HepG2 (cell line): ENCODE results near the gene RSPH9. TPM values are rescaled to one million over a fixed set of nuclear protein-coding genes. Genes with fewer than 3 reads are reported as not detected.

ENCODE experiments used
- ATAC-seq: fragments of 200-7000 bp; cut with Tn5 transposase; 3 replicates; pipeline ENCODE4 v1.9.1; 2020; ENCODE audit warnings: mild to moderate bottlenecking, moderate library complexity
- BruUV-seq: library from RNA; stranded (reverse); fragments of 400-500 nt; replicated peaks from 2 replicates; lab custom pipeline; 2021; lab: Mats Ljungman, UMichigan
- CTCF ChIA-PET: fragments of 300-600 bp; formaldehyde crosslinking; extraction: SDS; loops from one replicate; lab custom pipeline; 2021; ENCODE audit warnings: low total read pairs, inconsistent platforms, low intra/inter-chr PET ratio; lab: Yijun Ruan, JAX
- POLR2A ChIA-PET: fragments of 350-600 bp; sonication (Branson Sonifier 250); formaldehyde crosslinking; loops from one replicate; lab custom pipeline; 2020; ENCODE audit warnings: antibody characterized with exemption, inconsistent platforms; lab: Yijun Ruan, JAX
- DNase-seq: peaks from one replicate; pipeline ENCODE4 v3.0.0-alpha.2; 2015; ENCODE audit warnings: low spot score
- FAIRE-seq: peaks from 3 replicates; lab custom pipeline; 2011; peaks lifted over from hg19 to GRCh38; lab: Jason Lieb, UNC
- H2AFZ ChIP-seq: one replicate; pipeline ENCODE4 v1.6.1; 2011; ENCODE audit warnings: low read length, inconsistent platforms
- H3K27ac ChIP-seq: fragments of 300-600 bp; 3 replicates; pipeline ENCODE4 v1.8.0; 2011; ENCODE audit warnings: mixed run types, mild to moderate bottlenecking, mixed read lengths, low read length, inconsistent platforms; ENCODE audit not compliant: insufficient read depth; ENCODE audit errors: extremely low read length
- H3K27me3 ChIP-seq, 2 experiments: fragments of 200-600 bp in 1 of 2; 2 replicates in 1 of 2; 3 replicates in 1 of 2; pipeline versions ENCODE4 v1.6.0 to v1.8.0; 2011; ENCODE audit warnings: low read length in 2 of 2, mild to moderate bottlenecking in 2 of 2, moderate library complexity in 2 of 2, inconsistent platforms in 1 of 2; ENCODE audit not compliant: insufficient read depth in 2 of 2, control insufficient read depth in 1 of 2
- H3K36me3 ChIP-seq, 2 experiments: fragments of 200-600 bp in 1 of 2; replicated peaks in 1 of 2; 2 replicates in 1 of 2; 3 replicates in 1 of 2; pipeline versions ENCODE4 v1.5.1 to v1.8.0; 2011; ENCODE audit warnings: low read length in 2 of 2, inconsistent platforms in 1 of 2; ENCODE audit not compliant: insufficient read depth in 2 of 2, control insufficient read depth in 1 of 2
- H3K4me1 ChIP-seq: 2 replicates; pipeline ENCODE4 v1.5.1; 2012; ENCODE audit warnings: low read length, inconsistent platforms; ENCODE audit not compliant: insufficient read depth
- H3K4me2 ChIP-seq: 2 replicates; pipeline ENCODE4 v1.6.0; 2011; ENCODE audit warnings: low read depth, low read length, inconsistent platforms
- H3K4me3 ChIP-seq, 3 experiments: fragments of 200-600 bp in 1 of 3; sonication (generic), shearing (Covaris generic) in 1 of 3; replicated peaks in 1 of 3; 2 replicates each; pipeline ENCODE4 v1.5.1; 2011 to 2016; ENCODE audit warnings: low read length in 3 of 3, inconsistent platforms in 2 of 3, low read depth in 2 of 3, mild to moderate bottlenecking in 2 of 3, control low read depth in 1 of 3, mixed read lengths in 1 of 3; ENCODE audit not compliant: insufficient read depth in 1 of 3
- H3K79me2 ChIP-seq: one replicate; pipeline ENCODE4 v1.6.1; 2011; ENCODE audit warnings: low read length, inconsistent platforms; ENCODE audit not compliant: insufficient read depth
- H3K9ac ChIP-seq: 2 replicates; pipeline ENCODE4 v1.6.0; 2011; ENCODE audit warnings: mild to moderate bottlenecking, low read depth, low read length, inconsistent platforms; ENCODE audit not compliant: insufficient read depth
- H3K9me3 ChIP-seq: 2 replicates; pipeline ENCODE4 v1.5.1; 2012; ENCODE audit warnings: mild to moderate bottlenecking, low read length
- H4K20me1 ChIP-seq: 2 replicates; pipeline ENCODE4 v1.6.0; 2011; ENCODE audit warnings: inconsistent platforms, mild to moderate bottlenecking, low read length, moderate library complexity; ENCODE audit not compliant: insufficient read depth
- HNRNPK ChIP-seq: fragments of 200-400 bp; formaldehyde crosslinking; IDR thresholded peaks from 2 replicates; pipeline ENCODE4 v1.6.1; 2018; ENCODE audit warnings: low read length, low read depth, moderate library complexity, mild to moderate bottlenecking; ENCODE audit not compliant: poor library complexity, severe bottlenecking
- PCBP1 ChIP-seq: fragments of 200-400 bp; formaldehyde crosslinking; IDR thresholded peaks from 2 replicates; pipeline ENCODE4 v1.6.1; 2017; ENCODE audit warnings: mild to moderate bottlenecking, low read depth, low read length, borderline replicate concordance
- ZMYM3 ChIP-seq: sonication (generic); formaldehyde crosslinking; IDR thresholded peaks from 2 replicates; pipeline ENCODE4 v1.5.1; 2020; ENCODE audit warnings: mild to moderate bottlenecking, missing genetic modification reagents
- ZNF207 ChIP-seq: fragments of 450-650 bp; IDR thresholded peaks from 2 replicates; pipeline ENCODE4 v1.6.1; 2016; ENCODE audit warnings: antibody characterized with exemption, borderline replicate concordance
- ZNF333 ChIP-seq: sonication (generic); formaldehyde crosslinking; IDR thresholded peaks from 2 replicates; pipeline ENCODE4 v1.4.0; 2020; ENCODE audit warnings: mild to moderate bottlenecking, missing genetic modification reagents, borderline replicate concordance
- WGBS: methylation state at CpG from one replicate; pipeline ENCODE4 v1.1.6; 2017; ENCODE audit warnings: low lambda C conversion rate; 5-methylcytosine and 5-hydroxymethylcytosine counted together
- in situ Hi-C: cut with HindIII; loops from 2 replicates; pipeline ENCODE4 v1.10.0; 2017; ENCODE audit warnings: low pct_unique_long_range_greater_than_20kb; ENCODE audit not compliant: extremely low pct_ligation_motif_present
- intact Hi-C: fragments of 100-400 bp; cut with micrococcal nuclease; formaldehyde crosslinking; loops from one replicate; pipeline ENCODE4 v1.10.0; 2022; ENCODE audit not compliant: unreplicated experiment
- polyA plus RNA-seq, 8 experiments: library from polyadenylated mRNA; depleted of rRNA in 3 of 8; stranded (reverse) in 7 of 8; unstranded in 1 of 8; fragments of >200 nt; fragmentation: Illumina TruSeq in 4 of 8; extraction: Trizol in 4 of 8; gene quantifications; 2 replicates each; pipeline versions ENCODE4 v1.2.1 to v1.2.3, GENCODE V29; 2011 to 2016; ENCODE audit warnings: low read depth in 4 of 8, missing spikeins in 1 of 8, mixed read lengths in 1 of 8; ENCODE audit not compliant: insufficient read depth in 1 of 8
- total RNA-seq, 5 experiments: library from RNA; depleted of rRNA; stranded (reverse); fragments of >200 nt; fragmentation: Illumina TruSeq; extraction: Trizol; gene quantifications; 2 replicates each; pipeline ENCODE4 v1.2.3, GENCODE V29; 2016; ENCODE audit warnings: low read depth in 1 of 5
- TF ChIP-seq, protein P1 (sequence below): sonication (generic); formaldehyde crosslinking; IDR thresholded peaks from 2 replicates; pipeline ENCODE4 v1.5.1; 2020; ENCODE audit warnings: mild to moderate bottlenecking, missing genetic modification reagents

The RSPH9 gene
- total and polyA plus RNA-seq, 2 of the 13 experiments (the other 11 are each of a cell fraction or from before 2014, with no cell fraction given): 0.04 TPM; not detected in 1

DNA sequence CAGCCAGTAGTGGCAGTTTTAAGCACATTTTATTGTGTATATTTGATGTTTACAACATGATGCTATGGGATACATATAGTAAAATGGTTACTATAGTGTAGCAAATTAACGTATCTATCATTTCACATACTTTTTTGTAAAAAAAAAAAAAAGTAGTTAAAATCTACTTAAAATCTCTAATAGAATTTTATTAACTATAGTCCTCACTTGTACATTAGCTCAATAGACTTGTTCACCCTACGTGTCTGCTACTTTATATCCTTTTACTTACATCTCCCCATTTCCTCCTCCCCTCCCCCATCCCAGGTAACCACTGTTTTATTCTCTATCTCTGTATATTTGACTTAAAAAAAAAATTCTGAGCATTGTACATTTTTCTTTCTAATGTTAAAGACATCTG lies 38.8 kb upstream of the RSPH9 start:
- DNase-seq (no peak), ATAC-seq (no peak)
- no peak overlapping the region for H3K9ac ChIP-seq
- H4K20me1 ChIP-seq: no peaks in the 10 kb centered on the region
- in situ Hi-C loops (no loop called here), intact Hi-C loops (loop anchor here (10.0 kb wide), 1 partner anchor 59 kb away; no protein-coding TSS in a partner anchor)
- CTCF ChIA-PET: no interaction called here
- TF ChIP-seq ZNF333 (no peak), ZMYM3 (CRISPR knock-in tag) (no peak), HNRNPK (peak; percentile 88), PCBP1 (no peak), ZNF207 (no peak)
- TF ChIP-seq, protein P1, sequence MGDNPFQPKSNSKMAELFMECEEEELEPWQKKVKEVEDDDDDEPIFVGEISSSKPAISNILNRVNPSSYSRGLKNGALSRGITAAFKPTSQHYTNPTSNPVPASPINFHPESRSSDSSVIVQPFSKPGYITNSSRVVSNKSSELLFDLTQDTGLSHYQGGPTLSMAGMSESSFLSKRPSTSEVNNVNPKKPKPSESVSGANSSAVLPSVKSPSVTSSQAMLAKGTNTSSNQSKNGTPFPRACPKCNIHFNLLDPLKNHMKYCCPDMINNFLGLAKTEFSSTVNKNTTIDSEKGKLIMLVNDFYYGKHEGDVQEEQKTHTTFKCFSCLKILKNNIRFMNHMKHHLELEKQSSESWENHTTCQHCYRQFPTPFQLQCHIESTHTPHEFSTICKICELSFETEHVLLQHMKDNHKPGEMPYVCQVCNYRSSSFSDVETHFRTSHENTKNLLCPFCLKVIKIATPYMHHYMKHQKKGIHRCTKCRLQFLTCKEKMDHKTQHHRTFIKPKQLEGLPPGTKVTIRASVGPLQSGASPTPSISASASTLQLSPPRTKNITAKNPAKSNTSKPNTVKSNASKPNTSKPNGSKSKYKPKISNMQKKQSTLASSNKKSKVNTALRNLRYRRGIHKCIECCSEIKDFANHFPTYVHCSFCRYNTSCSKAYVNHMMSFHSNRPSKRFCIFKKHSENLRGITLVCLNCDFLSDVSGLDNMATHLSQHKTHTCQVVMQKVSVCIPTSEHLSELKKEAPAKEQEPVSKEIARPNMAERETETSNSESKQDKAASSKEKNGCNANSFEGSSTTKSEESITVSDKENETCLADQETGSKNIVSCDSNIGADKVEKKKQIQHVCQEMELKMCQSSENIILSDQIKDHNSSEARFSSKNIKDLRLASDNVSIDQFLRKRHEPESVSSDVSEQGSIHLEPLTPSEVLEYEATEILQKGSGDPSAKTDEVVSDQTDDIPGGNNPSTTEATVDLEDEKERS: no peak
- TF ChIP-seq, all 625 proteins: peak for 1
- FAIRE-seq: no peak
- Histone ChIP-seq H3K4me1 (no peaks in the 10 kb centered on the region), H3K4me3 (no peak overlapping the region), H3K27me3 (no peaks in the 10 kb centered on the region), H2AFZ (no peak overlapping the region), H3K4me2 (no peak overlapping the region), H3K36me3 (peaks cover 16 to 72% of the 10 kb centered on the region in 2 experiments), H3K79me2 (no peaks in the 10 kb centered on the region), H3K9me3 (no peaks in the 10 kb centered on the region), H3K27ac (no peak overlapping the region)
- WGBS: 98% methylated on average over 2 of the region's 2 CpGs
- BruUV-seq: no TSS peak
- POLR2A ChIA-PET: interaction anchor here (0.7 to 0.9 kb wide), 2 partner anchors 17 to 462 kb away, joined by 3 read pairs; no protein-coding TSS in a partner anchor
